T follicular helper cell (primary cell): Measurements from ENCODE around the gene HRH1.
"Not testable (repeated sequence)": the region's sequence is repeated elsewhere in the genome, so short reads cannot be mapped to it uniquely, and the experiment has no call there.

Source experiments
- DNase-seq: peaks from one replicate; pipeline ENCODE4 v3.0.0-alpha.2; 2020; ENCODE audit warnings: low read depth

HRH1 gene

GRCh38 chr3:11172096-11172690 lies 17.9 kb downstream of the HRH1 start:
- no peak for DNase-seq

- DNase-seq: no peak
These were observed 19.7 kb downstream of the HRH1 start for GRCh38 chr3:11173828-11174465.

- DNase-seq: no peak
These were observed 24.1 kb downstream of the HRH1 start for GRCh38 chr3:11178421-11178820.

GRCh38 chr3:11184328-11184969 lies 30.2 kb downstream of the HRH1 start:
- not testable (repeated sequence) for DNase-seq

GRCh38 chr3:11185144-11185543 lies 30.9 kb downstream of the HRH1 start:
- DNase-seq: no peak

- no peak for DNase-seq
These were observed 31.4 kb downstream of the HRH1 start for GRCh38 chr3:11185564-11186317.

- DNase-seq: no peak
These were observed 32.0 kb downstream of the HRH1 start for GRCh38 chr3:11186318-11186692.

GRCh38 chr3:11186771-11187191 lies 32.5 kb downstream of the HRH1 start:
- no peak for DNase-seq

- no peak for DNase-seq
These were observed 33.4 kb downstream of the HRH1 start for GRCh38 chr3:11187681-11188080.

GRCh38 chr3:11188231-11188630 lies 33.9 kb downstream of the HRH1 start:
- DNase-seq: no peak

GRCh38 chr3:11195201-11195600 lies 40.9 kb downstream of the HRH1 start:
- DNase-seq: no peak

GRCh38 chr3:11195721-11196332 lies 41.5 kb downstream of the HRH1 start:
- DNase-seq: no peak

GRCh38 chr3:11197484-11197883 lies 43.2 kb downstream of the HRH1 start:
- no peak for DNase-seq

- no peak for DNase-seq
These were observed 43.8 kb downstream of the HRH1 start for GRCh38 chr3:11198070-11198469.

- DNase-seq: no peak
These were observed 44.2 kb downstream of the HRH1 start for GRCh38 chr3:11198495-11198894.

- no peak for DNase-seq
These were observed 45.9 kb downstream of the HRH1 start for GRCh38 chr3:11199902-11200845.

- no peak for DNase-seq
These were observed 47.1 kb downstream of the HRH1 start for GRCh38 chr3:11201251-11202019.

GRCh38 chr3:11203961-11204360 lies 49.7 kb downstream of the HRH1 start:
- DNase-seq: no peak

GRCh38 chr3:11204697-11205348 lies 50.5 kb downstream of the HRH1 start:
- no peak for DNase-seq

GRCh38 chr3:11205881-11206280 lies 51.6 kb downstream of the HRH1 start:
- not testable (repeated sequence) for DNase-seq
